Kidney glomerular epithelial cell (primary cell): Measurements from ENCODE around the gene ARHGAP28.

ENCODE experiments used
- DNase-seq: peaks from one replicate; lab custom pipeline; 2025; lab: John Stamatoyannopoulos, UW

The ARHGAP28 gene, protein sequence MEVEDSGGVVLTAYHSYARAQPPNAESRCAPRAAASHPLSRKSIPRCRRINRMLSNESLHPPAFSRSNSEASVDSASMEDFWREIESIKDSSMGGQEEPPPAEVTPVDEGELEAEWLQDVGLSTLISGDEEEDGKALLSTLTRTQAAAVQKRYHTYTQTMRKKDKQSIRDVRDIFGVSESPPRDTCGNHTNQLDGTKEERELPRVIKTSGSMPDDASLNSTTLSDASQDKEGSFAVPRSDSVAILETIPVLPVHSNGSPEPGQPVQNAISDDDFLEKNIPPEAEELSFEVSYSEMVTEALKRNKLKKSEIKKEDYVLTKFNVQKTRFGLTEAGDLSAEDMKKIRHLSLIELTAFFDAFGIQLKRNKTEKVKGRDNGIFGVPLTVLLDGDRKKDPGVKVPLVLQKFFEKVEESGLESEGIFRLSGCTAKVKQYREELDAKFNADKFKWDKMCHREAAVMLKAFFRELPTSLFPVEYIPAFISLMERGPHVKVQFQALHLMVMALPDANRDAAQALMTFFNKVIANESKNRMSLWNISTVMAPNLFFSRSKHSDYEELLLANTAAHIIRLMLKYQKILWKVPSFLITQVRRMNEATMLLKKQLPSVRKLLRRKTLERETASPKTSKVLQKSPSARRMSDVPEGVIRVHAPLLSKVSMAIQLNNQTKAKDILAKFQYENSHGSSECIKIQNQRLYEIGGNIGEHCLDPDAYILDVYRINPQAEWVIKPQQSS

GRCh38 chr18:6729247-6730091, at the start of gene ARHGAP28:
Gene ARHGAP28 (plus strand): TSS chr18:6729716. CDS start chr18:6729822, 106 bp downstream.
- peak; percentile 93 for DNase-seq

DNA sequence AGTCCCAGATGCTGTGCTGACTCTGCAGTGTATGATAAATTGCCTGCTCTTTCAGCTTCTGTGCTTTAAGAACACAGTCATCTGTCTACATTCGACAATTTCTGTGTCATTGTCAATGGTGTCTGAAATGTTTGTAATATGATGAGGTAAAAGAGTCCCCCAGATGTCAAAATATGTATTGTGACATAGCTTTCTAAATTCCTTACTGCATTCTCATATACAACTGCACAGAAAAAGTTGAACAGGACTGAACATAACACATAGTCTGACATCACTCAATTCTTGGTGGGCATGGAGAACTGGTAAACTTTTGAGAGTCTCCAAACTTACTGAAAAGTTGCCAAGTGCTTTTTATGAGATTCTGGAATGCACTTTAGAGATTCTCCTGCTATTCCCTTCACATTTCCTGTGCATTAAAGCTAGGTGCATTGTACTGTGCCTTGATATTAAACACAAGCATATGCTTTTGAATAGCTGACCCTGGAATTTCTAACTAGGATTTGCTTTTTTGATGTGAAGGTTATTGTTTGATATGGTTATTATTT, 48.1 kb upstream of the ARHGAP28 start:
- DNase-seq = no peak

- no peak for DNase-seq
Observed at GRCh38 chr18:6682437-6683111, 46.9 kb upstream of the ARHGAP28 start.

- DNase-seq = no peak
Observed at GRCh38 chr18:6683112-6683876, 46.2 kb upstream of the ARHGAP28 start.

DNA sequence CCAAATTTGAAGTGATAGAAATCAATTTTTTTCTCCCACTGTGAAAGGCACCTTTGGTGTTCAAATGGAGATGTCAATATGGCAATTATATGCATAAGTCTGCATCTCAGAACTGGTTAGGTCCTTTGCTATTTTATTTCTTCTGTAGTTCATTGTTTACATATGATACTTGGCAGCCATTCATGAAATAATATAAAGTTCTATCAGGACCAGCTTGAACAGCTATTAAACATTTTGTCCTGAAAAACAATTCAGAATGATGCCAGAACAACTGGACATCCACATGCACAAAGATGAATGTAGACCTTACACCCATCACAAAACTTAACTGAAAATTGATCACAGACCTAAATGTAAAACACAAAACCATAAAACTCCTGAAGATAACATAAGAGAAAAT, 41.8 kb upstream of the ARHGAP28 start:
- no peak for DNase-seq

GRCh38 chr18:6708890-6709289, 20.6 kb upstream of the ARHGAP28 start:
- DNase-seq = no peak

GRCh38 chr18:6711467-6711866, 18.0 kb upstream of the ARHGAP28 start:
- DNase-seq = no peak

DNA sequence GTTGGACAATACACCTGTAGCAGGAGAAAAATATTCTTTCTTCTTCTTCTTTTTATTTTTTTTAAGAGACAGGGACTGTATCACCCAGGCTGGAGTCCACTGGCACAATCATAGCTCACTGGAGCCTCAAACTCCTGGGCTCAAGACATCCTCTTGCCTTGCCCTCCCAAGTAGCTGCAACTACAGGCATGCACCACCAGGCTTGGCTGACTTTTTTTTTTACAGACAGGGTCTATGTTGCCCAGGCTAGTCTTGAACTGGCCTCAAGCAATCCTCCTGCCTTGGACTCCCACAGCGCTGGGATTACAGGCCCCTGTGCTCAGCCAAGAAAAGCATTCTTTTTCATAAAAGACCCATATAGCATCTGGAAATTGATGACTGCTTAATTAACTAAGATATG, 17.1 kb upstream of the ARHGAP28 start:
- no peak for DNase-seq

DNA sequence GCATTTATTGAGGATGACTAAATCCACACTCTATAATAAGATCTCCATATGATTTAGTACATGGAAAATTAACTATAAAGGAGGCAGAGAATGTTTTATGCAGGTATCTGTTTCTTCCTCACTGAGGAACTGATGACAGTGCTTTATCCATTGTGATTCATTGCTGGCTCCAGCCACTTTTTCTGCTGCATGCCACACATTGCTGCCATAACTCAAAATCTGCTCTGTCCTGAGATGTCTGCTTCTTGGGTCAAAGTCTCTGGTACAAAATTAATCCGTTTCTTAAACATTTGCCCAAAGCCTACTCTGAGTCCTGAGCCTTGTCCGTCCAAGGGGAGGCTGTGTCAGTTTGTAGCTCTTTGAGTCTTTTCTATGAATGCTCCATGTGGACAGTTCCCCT, 15.5 kb upstream of the ARHGAP28 start:
- peak; percentile 9 for DNase-seq

- DNase-seq = peak; percentile 7
Observed at GRCh38 chr18:6718267-6718666, 11.2 kb upstream of the ARHGAP28 start.

- no peak for DNase-seq
Observed at GRCh38 chr18:6719098-6719846, 10.2 kb upstream of the ARHGAP28 start.

DNA sequence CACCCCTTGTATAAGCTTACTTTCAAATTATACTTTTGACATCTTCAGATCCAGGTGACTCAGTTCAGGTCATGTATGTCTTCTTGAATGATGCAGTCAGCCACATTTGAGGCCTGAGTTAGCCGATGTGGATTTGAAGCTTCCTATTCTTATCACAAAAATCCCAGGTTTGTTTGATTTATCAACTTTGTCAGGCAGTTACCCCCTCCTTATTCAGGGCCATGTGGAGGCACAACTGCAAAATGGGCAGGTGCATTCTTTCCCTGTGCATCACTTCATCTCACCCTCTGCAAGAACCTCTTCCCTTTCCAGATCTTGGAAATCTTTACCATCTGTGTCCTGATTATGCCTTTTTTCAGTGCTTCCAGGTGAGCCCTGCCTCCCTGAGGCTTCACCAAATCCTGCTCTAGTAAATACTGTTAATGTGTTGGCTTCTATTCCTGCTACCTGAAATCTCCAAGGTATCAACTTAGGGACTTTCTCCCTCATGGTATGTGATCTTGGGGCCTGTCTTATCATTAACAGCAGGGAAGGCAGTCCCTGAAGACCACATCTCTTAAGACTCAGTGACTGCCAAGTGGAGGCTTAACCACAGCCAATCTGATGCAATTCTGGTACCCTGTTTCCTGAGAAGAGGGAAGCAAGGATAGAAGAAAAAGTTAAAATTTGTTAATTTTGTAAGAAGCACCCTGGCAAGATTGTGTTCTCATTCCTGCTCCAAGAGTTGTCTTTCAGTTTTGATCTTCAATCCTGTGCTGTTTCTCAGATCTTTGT, 9.4 kb upstream of the ARHGAP28 start:
- no peak for DNase-seq

GRCh38 chr18:6721755-6722154, 7.8 kb upstream of the ARHGAP28 start:
- DNase-seq = no peak

- DNase-seq = no peak
Observed at GRCh38 chr18:6722690-6723089, 6.8 kb upstream of the ARHGAP28 start.

GRCh38 chr18:6724331-6724730, 5.2 kb upstream of the ARHGAP28 start:
- DNase-seq = no peak

- no peak for DNase-seq
Observed at GRCh38 chr18:6728331-6728730, 1.2 kb upstream of the ARHGAP28 start.

- peak; percentile 56 for DNase-seq
Observed at GRCh38 chr18:6728809-6729246, 688 bp upstream of the ARHGAP28 start.

DNA sequence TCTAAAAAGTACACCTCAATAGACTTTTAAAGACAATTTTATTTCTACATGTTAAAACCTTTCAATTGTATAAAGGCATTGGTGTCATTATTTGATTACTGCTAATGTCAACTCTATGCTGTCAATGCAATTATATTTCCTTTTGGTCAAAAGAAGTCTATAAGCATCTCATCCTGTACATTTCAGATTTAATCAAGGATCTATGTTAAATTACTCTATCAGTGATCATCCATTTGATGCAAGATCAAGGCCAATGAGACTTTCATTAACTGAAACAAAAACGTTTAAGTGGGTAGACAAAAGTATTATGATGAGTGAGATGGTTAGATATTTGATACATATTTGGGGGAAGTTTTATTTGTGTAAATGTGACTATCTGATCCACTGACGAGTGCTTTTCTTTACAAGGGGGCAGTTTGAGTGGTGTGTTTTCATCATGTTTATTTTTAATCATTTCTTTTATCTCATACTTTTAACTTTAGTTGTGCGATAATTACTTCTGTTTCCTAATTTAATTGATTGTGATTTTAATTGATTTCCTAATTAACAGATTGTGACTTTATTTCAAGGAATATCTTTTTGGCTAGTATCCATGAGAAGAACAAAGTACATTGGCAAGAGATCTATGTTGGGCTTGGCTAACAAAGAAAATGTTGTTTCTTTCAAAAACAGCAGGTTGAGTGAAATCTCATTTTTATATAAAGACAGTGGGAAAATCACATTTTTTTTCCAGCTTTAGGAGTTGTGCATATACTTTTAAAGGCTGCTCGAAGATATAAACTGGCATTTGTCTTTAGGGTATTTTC, 1.1 kb downstream of the ARHGAP28 start:
- DNase-seq = no peak
